GM21390 (cell line): ENCODE measurements around the gene DNAJB6.
"Not testable (repeated sequence)": the region's sequence is repeated elsewhere in the genome, so short reads cannot be mapped to it uniquely, and the experiment has no call there.

Experiments
- ATAC-seq: cut with Tn5 transposase; IDR thresholded peaks from one replicate; pipeline ENCODE4 v1.9.1; 2021; ENCODE audit not compliant: unreplicated experiment

Gene DNAJB6

DNA sequence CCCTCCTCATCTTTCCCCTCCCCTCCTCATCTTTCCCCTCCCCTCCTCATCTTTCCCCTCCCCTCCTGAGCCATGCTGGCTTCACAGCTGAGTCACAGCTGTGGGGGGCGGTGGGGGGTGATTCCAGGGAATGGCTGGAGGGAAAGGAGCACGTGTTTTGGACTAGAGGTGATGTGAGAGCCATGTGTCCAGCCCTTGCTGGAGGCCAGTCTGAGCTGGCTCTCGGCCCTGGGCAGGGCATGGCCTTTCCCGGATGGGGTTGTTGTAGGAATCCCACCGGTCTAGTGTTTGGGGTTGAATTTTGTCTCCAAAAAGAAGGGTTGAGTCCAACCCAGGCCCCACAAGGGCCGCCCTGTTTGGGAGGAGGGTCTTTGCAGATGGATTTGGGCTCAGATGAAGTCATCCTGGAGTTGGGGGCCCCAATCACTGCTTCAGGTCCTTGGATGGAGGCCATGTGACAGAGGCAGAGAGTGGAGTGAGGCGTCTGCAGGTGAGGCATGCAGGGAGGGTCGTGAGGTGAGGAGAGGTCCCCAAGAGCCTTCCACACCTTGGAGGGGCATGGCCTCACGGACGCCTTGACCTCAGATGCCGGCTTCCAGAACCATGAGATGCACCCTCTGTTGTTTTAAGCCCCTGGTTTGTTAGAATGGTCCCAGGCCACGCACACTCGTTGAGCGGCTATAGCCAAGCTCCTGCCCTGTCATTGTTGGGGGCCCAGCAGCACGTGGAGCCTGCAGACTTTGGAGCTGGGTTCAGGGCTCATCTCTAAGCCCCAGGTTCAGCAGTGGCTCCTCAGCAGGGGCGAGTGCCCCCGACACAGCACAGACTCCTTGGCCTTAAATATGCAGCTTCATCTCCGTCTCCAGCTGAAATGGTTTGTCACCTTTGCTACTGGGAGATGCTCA, 101.6 kb downstream of the DNAJB6 start:
- no peak for ATAC-seq

DNA sequence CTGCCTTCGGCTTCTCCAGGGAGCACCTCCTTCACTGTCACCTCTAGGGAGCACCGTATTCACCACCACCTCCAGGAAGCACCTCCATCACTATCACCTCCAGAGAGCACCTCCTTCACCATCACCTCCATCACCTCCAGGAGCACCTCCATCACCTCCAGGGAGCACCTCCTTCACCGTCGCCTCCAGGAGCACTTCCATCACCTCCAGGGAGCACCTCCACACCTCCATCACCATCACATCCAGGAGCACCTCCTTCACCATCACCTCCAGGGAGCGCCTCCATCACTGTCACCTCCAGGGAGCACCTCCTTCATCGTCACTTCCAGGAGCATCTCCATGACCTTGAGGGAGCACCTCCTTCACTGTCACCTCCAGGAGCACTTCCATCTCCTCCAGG, 102.3 kb downstream of the DNAJB6 start:
- no peak for ATAC-seq

GRCh38 chr7:157439761-157440160, 103.0 kb downstream of the DNAJB6 start:
- ATAC-seq: no peak

DNA sequence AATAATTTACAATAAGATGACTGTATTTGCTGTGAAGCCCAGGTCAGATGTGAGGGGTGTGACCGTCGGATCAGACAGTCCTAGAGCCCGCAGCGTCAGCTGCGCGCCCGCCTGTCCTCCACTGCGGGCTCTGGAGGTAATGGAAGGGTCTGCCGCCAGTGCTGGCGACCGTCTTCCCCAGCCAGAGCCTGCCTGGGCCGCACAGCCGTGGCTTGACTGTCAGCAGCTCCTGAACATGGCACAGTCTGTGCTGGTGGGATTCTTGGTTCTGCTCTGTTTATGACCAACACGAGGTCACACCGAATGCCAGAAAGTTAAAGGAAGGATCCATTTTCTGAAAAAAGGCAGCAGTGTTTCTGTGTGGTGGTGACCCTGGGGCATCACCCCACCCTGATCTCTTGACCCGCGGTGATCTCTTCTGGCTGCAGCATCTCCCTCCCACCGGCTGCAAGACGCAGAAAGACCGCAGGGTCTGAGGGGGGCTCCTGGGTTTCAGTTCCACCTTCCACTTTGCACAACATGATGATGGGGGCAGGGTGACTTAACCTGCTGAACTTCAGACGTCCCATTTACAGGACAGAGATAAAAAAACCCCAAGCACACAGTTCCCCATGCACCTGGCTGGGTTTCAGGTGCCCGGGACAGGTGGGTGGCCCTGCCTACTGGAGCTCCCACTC, 103.7 kb downstream of the DNAJB6 start:
- ATAC-seq: no peak

GRCh38 chr7:157441023-157441399, 104.2 kb downstream of the DNAJB6 start:
- ATAC-seq: no peak

GRCh38 chr7:157442456-157442855, 105.7 kb downstream of the DNAJB6 start:
- no peak for ATAC-seq

GRCh38 chr7:157442993-157443831, 106.4 kb downstream of the DNAJB6 start:
- ATAC-seq: no peak

DNA sequence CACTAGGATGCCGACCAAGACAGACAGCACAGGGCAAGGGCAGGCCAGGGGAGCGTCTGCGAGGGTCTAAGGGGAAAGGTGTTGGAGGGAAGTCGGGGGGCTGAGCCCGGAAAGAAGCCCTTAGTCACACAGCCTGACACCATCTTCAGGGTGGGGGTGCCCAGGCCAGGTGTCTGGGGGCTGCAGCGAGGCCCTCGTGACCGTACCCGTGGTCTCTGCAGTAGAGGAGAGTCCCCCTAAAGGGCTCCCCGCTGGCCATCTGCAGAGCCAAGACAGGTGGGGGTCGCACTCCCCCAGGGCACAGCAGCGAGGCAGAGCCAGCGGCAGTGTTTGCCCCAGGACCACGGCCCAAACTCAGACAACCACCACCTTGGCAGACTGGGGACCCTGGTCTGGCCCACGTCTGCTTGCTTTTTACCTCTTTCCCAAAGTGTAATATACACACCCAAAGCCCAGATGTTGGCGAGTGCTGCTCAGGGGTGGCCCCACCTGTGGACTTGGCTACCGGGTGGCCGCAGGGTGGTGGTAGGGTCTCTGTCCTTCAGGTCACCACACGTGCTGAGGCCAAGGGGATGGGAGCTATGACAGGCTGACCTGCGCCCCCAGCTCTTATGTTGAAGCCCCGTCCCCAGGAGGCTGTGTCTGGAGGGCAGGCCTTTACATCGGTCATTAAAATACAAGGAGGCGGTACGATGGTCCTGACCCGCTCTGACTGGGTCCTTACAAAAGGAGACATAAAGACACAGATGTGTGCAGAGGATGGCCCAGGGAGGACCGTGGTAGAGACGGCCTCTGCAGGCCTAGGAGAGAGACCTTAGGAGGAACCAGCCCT, 107.4 kb downstream of the DNAJB6 start:
- ATAC-seq: no peak

DNA sequence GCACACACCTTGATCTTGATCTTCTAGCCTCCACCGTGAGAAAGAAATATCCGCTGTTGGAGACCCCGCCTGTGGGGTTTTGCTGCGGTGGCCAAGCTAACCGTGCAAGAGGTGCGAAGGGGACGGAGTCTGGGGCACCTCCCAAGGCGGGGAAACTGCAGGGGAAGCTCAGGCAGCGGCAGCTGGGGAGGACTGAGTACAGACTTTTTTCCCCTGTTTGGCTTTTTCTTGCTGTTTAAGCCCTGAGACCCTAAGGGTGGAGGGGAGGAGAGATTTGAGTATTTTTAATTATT, 108.0 kb downstream of the DNAJB6 start:
- no peak for ATAC-seq

DNA sequence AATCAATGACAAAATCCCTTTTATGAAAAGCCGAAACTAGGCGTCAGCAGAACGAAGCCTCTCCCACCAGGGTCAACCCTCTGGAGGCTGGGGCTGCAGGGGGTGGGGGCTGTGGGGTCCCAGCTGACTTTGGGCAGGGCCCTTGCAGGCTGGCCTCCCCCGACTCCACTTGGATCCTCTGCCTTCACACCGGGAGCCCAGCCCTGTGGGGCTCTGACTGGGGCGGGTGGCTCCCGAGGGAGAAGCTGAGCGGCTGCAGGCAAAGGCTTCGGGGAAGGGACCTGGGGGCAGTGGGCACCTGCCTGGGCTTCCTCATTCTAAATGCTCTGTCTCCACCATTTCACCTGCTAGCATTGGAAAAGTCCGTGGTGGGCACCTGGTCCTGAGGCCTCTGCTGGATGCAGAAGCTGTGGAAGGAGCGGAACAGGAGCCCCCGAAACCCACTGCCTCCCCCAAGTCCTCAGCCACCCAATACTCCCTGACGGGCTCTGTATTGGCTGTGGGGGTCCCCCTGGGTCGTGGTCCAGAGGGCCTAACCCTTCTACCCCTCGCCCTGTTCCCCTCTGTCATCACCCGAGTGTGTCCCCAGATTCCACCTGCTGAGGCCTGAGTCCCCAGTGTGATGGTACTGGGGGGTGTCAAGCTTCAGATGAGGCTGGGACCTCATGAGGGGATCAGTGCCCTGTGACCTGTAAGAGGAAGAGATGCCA, 108.6 kb downstream of the DNAJB6 start:
- no peak for ATAC-seq

GRCh38 chr7:157445956-157446295, 109.1 kb downstream of the DNAJB6 start:
- ATAC-seq: no peak

- no peak for ATAC-seq
These were observed 109.5 kb downstream of the DNAJB6 start for GRCh38 chr7:157446322-157446721.

DNA sequence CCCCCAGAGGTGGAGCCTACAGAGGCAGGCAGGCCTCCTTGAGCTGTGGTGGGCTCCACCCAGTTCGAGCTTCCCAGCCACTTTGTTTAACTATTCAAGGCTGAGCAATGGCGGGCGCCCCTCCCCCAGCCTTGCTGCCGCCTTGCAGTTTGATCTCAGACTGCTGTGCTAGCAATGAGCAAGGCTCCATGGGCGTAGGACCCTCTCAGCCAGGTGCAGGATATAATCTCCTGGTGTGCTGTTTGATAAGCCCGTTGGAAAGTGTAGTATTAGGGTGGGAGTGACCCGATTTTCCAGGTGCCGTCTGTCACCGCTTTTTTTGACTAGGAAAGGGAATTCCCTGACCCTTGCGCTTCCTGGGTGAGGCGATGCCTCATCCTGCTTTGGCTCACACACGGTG, 117.2 kb downstream of the DNAJB6 start:
- ATAC-seq: not testable (repeated sequence)

DNA sequence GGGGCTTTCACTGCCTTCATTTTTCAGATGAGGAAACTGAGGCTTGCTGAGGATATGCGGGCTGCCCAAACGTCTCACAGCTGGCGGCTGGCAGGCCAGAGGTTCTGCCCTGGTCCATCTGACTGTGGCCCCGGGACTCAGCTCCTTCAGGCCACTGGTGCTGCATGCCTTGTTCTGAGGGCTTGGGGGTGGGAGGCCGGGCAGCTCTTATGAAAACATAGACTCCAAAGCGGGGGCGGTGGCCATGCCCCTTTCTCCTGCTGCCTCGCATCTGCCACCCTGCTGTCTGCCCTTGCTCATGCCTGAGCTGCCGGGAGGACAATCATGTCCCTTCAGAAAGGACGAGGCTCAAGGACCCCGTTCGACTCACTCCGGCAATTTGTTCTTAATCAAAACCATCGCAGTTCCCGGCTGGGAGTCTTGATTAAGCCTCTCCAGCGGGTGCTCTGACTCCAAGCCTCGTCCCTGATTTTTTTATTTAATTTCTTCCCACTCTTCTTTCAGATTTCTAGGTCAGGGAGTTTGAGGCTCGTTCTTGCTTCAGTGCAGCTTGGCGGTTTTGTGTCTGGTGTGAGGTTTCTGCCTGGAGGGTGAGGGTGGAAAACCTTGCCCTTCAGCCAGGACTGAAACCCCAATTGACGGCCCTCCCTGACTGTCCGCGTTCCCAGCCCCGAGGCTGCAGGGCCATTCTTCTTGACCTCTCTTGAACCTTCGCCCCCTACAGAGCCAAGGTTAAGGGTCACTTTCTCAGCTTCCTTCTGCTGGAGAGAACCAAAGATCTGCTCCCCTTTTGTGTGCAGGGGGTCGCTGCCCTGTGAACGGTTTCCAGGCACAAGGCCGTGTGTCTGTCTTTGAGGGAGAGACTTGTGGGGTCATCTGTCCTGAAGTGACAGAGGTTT, 120.8 kb downstream of the DNAJB6 start:
- no peak for ATAC-seq

GRCh38 chr7:157458254-157458633, 121.4 kb downstream of the DNAJB6 start:
- ATAC-seq: no peak

- no peak for ATAC-seq
These were observed 123.2 kb downstream of the DNAJB6 start for GRCh38 chr7:157459966-157460365.

DNA sequence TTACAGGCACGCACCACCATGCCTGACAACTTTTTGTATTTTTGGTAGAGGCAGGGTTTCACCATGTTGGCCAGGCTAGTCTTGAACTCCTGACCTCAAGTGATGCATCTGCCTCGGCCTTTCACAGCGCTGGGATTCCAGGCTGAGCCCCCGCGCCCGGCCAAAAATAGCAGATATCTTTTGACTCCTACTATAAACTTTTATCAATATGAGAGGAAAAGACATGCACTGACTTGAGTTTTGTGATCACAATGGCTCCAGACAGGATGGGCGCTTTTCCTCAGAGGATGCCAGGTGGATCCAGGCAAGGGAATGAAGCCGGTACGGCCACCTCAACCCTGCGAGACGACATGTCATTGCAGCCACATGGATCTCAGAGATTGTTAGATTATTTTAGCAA, 123.9 kb downstream of the DNAJB6 start:
- no peak for ATAC-seq

GRCh38 chr7:157461573-157462418, 125.0 kb downstream of the DNAJB6 start:
- ATAC-seq: no peak

GRCh38 chr7:157462419-157462771, 125.6 kb downstream of the DNAJB6 start:
- no peak for ATAC-seq
